Tibial nerve (tissue), 3 donors: ENCODE data around the gene TSC22D1.
A peak's percentile ranks its signal among the peaks of the same experiment; 100 is the strongest.

Experiments used
- CTCF ChIP-seq, 5 experiments: fragments of 200-600 bp in 3 of 5; fragments of 450-650 bp in 2 of 5; sonication (generic) in 3 of 5; IDR thresholded peaks; one replicate each; pipeline ENCODE4 v1.5.1; 2016 to 2019; ENCODE audit warnings: antibody characterized with exemption in 5 of 5, mild to moderate bottlenecking in 3 of 5, moderate library complexity in 2 of 5
- POLR2A ChIP-seq, 2 donors: fragments of 450-650 bp; IDR thresholded peaks; one replicate each; pipeline ENCODE4 v1.6.1; 2017; ENCODE audit warnings: antibody characterized with exemption in 2 of 2, mild to moderate bottlenecking in 2 of 2, moderate library complexity in 2 of 2

GRCh38 chr13:44470638-44471562 lies 105.2 kb downstream of the TSC22D1 start:
- no peak for TF ChIP-seq POLR2A (IDR thresholded peaks at IDR 0.05)
- TF ChIP-seq CTCF (IDR thresholded peaks at IDR 0.05), result peak; percentile 29 to 51 (median 46)
